ENCODE data around the gene SUGT1.
"Not testable (repeated sequence)": the region's sequence is repeated elsewhere in the genome, so short reads cannot be mapped to it uniquely, and the experiment has no call there.

The SUGT1 gene

DNA sequence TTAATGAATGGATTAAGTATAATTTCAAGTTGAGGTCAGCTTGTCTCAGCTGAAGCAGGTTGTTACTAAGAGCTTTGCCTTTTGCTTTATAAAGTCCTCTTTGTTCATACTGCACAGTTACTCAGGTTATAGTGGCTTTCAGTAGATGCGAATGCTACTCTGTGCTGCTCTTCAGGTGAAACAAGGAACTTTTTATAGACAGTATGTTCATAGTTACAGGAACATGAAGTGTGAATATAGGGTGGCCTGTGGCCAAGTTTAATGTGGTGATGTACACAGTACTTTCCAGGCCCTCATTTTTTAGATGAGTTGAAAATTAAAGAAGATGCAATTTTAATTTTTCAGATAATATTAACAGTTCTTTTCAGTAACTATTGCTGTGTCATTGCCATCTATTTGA is 20.8 kb downstream of the SUGT1 start:
- Histone ChIP-seq H3K4me3 (ENCODE audit: low read depth in 1 of 2, low read length in 2 of 2) (no peak overlapping the region), H3K36me3 (ENCODE audit: insufficient read depth, low read length) (no peaks in the 10 kb centered on the region)

DNA sequence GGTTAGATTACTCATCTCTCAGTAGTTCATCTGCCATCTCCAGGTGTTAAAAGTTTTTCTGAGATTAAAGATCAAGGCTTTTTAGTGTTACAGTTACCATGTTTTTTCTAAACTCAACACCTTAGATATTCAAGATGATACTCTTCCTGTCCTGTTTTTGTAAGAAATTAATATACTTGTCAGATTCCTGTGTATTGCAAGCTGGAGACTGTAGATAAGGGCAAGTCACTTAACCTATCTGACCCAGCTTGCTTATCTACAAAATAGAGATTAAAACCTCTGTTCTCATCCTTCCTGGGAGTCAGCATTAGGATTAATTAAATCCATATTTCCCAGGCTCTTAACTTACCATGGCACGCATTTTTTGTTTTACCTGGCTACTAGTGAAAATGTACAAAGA is 25.2 kb downstream of the SUGT1 start:
- no peak overlapping the region for H3K4me3 ChIP-seq (ENCODE audit: low read depth in 1 of 2, low read length in 2 of 2)
- H3K9me3 ChIP-seq (ENCODE audit: low read length), result no peaks in the 10 kb centered on the region
- H3K27ac ChIP-seq (ENCODE audit: low read depth, low read length), result no peak overlapping the region
- no peak overlapping the region for H3K9ac ChIP-seq (ENCODE audit: low read length)
- no peaks in the 10 kb centered on the region for H3K4me1 ChIP-seq (ENCODE audit: insufficient read depth, low read length)
- H3K36me3 ChIP-seq (ENCODE audit: insufficient read depth, low read length), result peaks cover 21% of the 10 kb centered on the region
- no peaks in the 10 kb centered on the region for H3K27me3 ChIP-seq (ENCODE audit: control insufficient read depth in 1 of 2, insufficient read depth in 2 of 2, low read length in 2 of 2)

More for the DNA sequence above, 20.8 kb downstream of the SUGT1 start:
- H3K4me1 ChIP-seq (ENCODE audit: insufficient read depth, low read length), result no peaks in the 10 kb centered on the region
- H3K9me3 ChIP-seq (ENCODE audit: low read length), result no peaks in the 10 kb centered on the region
- no peak overlapping the region for H3K9ac ChIP-seq (ENCODE audit: low read length)
- no peaks in the 10 kb centered on the region for H3K27me3 ChIP-seq (ENCODE audit: control insufficient read depth in 1 of 2, insufficient read depth in 2 of 2, low read length in 2 of 2)
- H3K27ac ChIP-seq (ENCODE audit: low read depth, low read length), result no peak overlapping the region

DNA sequence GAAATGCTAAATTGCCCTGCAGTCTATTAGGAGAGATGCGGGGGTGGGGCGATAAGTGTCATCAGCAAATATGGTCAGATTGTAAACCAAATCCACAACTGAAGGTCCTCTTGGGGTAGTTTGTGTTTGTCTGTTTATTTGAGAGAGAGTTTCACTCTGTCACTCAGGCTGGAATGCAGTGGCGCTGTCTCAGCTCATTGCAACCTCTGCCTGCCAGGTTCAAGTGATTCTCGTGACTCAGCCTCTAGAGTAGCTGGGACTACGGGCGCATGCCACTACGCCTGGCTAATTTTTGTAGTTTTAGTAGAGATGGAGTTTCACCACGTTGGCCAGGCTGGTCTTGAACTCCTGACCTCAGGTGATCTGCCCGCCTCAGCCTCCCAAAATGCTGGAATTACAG is 33.2 kb downstream of the SUGT1 start:
- peaks cover 48% of the 10 kb centered on the region for H3K36me3 ChIP-seq (ENCODE audit: insufficient read depth, low read length)
- H3K9ac ChIP-seq (ENCODE audit: low read length); H3K4me3 ChIP-seq (ENCODE audit: low read depth in 1 of 2, low read length in 2 of 2); H3K27me3 ChIP-seq (ENCODE audit: control insufficient read depth in 1 of 2, insufficient read depth in 2 of 2, low read length in 2 of 2); H3K9me3 ChIP-seq (ENCODE audit: low read length); H3K27ac ChIP-seq (ENCODE audit: low read depth, low read length); H3K4me1 ChIP-seq (ENCODE audit: insufficient read depth, low read length): not testable (repeated sequence)

GRCh38 chr13:52686376-52686775 is 33.7 kb downstream of the SUGT1 start:
- H3K27me3 ChIP-seq (ENCODE audit: control insufficient read depth in 1 of 2, insufficient read depth in 2 of 2, low read length in 2 of 2), result no peaks in the 10 kb centered on the region
- no peaks in the 10 kb centered on the region for H3K4me1 ChIP-seq (ENCODE audit: insufficient read depth, low read length)
- H3K36me3 ChIP-seq (ENCODE audit: insufficient read depth, low read length), result peaks cover 46% of the 10 kb centered on the region
- H3K9ac ChIP-seq (ENCODE audit: low read length), result no peak overlapping the region
- no peak overlapping the region for H3K4me3 ChIP-seq (ENCODE audit: low read depth in 1 of 2, low read length in 2 of 2)
- H3K9me3 ChIP-seq (ENCODE audit: low read length), result no peaks in the 10 kb centered on the region
- no peak overlapping the region for H3K27ac ChIP-seq (ENCODE audit: low read depth, low read length)

- Histone ChIP-seq H3K9ac (ENCODE audit: low read length) (no peak overlapping the region), H3K36me3 (ENCODE audit: insufficient read depth, low read length) (peaks cover 8% of the 10 kb centered on the region), H3K27ac (ENCODE audit: low read depth, low read length) (no peak overlapping the region), H3K9me3 (ENCODE audit: low read length) (no peaks in the 10 kb centered on the region), H3K4me3 (ENCODE audit: low read depth in 1 of 2, low read length in 2 of 2) (no peak overlapping the region), H3K27me3 (ENCODE audit: control insufficient read depth in 1 of 2, insufficient read depth in 2 of 2, low read length in 2 of 2) (no peaks in the 10 kb centered on the region), H3K4me1 (ENCODE audit: insufficient read depth, low read length) (no peaks in the 10 kb centered on the region)
Observed at GRCh38 chr13:52695856-52696255, 43.2 kb downstream of the SUGT1 start.

DNA sequence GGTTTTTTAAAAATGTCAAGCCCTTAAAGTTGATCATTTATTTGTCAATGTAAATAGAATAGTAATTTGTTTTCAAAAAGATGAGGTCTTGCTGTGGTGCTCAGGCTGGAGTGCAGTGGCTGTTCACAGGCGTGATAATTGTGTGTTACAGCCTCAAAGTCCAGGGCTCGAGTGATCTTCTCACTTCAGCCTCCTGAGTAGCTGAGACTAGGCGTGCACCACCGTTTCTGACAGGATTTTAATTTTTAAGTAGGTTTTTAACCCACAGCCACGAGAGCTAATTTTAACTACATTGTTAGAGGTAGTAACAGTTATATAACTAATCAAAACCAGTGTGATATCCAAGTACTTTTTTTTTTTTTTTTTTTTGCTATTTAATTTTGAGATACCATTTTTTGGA is 43.9 kb downstream of the SUGT1 start:
- Histone ChIP-seq H3K4me3 (ENCODE audit: low read depth in 1 of 2, low read length in 2 of 2) (no peak overlapping the region), H3K36me3 (ENCODE audit: insufficient read depth, low read length) (peaks cover 5% of the 10 kb centered on the region), H3K27me3 (ENCODE audit: control insufficient read depth in 1 of 2, insufficient read depth in 2 of 2, low read length in 2 of 2) (no peaks in the 10 kb centered on the region), H3K4me1 (ENCODE audit: insufficient read depth, low read length) (no peaks in the 10 kb centered on the region), H3K27ac (ENCODE audit: low read depth, low read length) (no peak overlapping the region), H3K9me3 (ENCODE audit: low read length) (no peaks in the 10 kb centered on the region), H3K9ac (ENCODE audit: low read length) (no peak overlapping the region)

- Histone ChIP-seq H3K9ac (ENCODE audit: low read length) (no peak overlapping the region), H3K36me3 (ENCODE audit: insufficient read depth, low read length) (no peaks in the 10 kb centered on the region), H3K27me3 (ENCODE audit: control insufficient read depth in 1 of 2, insufficient read depth in 2 of 2, low read length in 2 of 2) (no peaks in the 10 kb centered on the region), H3K4me1 (ENCODE audit: insufficient read depth, low read length) (no peaks in the 10 kb centered on the region), H3K4me3 (ENCODE audit: low read depth in 1 of 2, low read length in 2 of 2) (no peak overlapping the region), H3K9me3 (ENCODE audit: low read length) (no peaks in the 10 kb centered on the region), H3K27ac (ENCODE audit: low read depth, low read length) (no peak overlapping the region)
Observed at GRCh38 chr13:52701728-52702465, 49.3 kb downstream of the SUGT1 start.

- Histone ChIP-seq H3K4me1 (ENCODE audit: insufficient read depth, low read length) (no peaks in the 10 kb centered on the region), H3K27me3 (ENCODE audit: control insufficient read depth in 1 of 2, insufficient read depth in 2 of 2, low read length in 2 of 2) (no peaks in the 10 kb centered on the region), H3K36me3 (ENCODE audit: insufficient read depth, low read length) (no peaks in the 10 kb centered on the region), H3K9ac (ENCODE audit: low read length) (no peak overlapping the region), H3K27ac (ENCODE audit: low read depth, low read length) (no peak overlapping the region), H3K9me3 (ENCODE audit: low read length) (no peaks in the 10 kb centered on the region), H3K4me3 (ENCODE audit: low read depth in 1 of 2, low read length in 2 of 2) (no peak overlapping the region)
Observed at GRCh38 chr13:52703482-52703881, 50.8 kb downstream of the SUGT1 start.

DNA sequence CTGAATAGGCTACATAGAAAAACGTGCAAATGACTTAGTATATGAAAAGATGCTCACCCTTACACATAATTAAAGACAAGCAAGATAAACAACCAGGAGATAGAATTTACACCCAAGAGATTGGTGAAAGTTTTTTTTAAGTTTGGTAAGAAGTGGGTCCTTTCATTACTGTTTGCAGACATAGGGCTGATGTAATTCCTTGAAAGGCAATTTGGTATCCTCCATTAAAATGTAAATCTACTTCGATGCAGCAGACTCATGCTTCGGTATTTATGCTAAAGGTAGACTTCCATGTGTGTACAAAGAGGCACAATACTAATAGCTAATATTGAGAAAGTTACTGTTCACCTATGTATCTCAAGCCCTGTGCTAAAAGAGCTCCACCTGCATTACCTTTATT is 53.4 kb downstream of the SUGT1 start:
- Histone ChIP-seq H3K36me3 (ENCODE audit: insufficient read depth, low read length) (no peaks in the 10 kb centered on the region), H3K9me3 (ENCODE audit: low read length) (no peaks in the 10 kb centered on the region), H3K4me3 (ENCODE audit: low read depth in 1 of 2, low read length in 2 of 2) (no peak overlapping the region), H3K27me3 (ENCODE audit: control insufficient read depth in 1 of 2, insufficient read depth in 2 of 2, low read length in 2 of 2) (no peaks in the 10 kb centered on the region), H3K9ac (ENCODE audit: low read length) (no peak overlapping the region), H3K27ac (ENCODE audit: low read depth, low read length) (no peak overlapping the region), H3K4me1 (ENCODE audit: insufficient read depth, low read length) (no peaks in the 10 kb centered on the region)

GRCh38 chr13:52707375-52707774 is 54.7 kb downstream of the SUGT1 start:
- Histone ChIP-seq H3K4me3 (ENCODE audit: low read depth in 1 of 2, low read length in 2 of 2) (no peak overlapping the region), H3K27me3 (ENCODE audit: control insufficient read depth in 1 of 2, insufficient read depth in 2 of 2, low read length in 2 of 2) (no peaks in the 10 kb centered on the region), H3K9me3 (ENCODE audit: low read length) (no peaks in the 10 kb centered on the region), H3K9ac (ENCODE audit: low read length) (no peak overlapping the region), H3K27ac (ENCODE audit: low read depth, low read length) (no peak overlapping the region), H3K4me1 (ENCODE audit: insufficient read depth, low read length) (no peaks in the 10 kb centered on the region), H3K36me3 (ENCODE audit: insufficient read depth, low read length) (no peaks in the 10 kb centered on the region)

- H3K9ac ChIP-seq (ENCODE audit: low read length); H3K4me1 ChIP-seq (ENCODE audit: insufficient read depth, low read length); H3K27me3 ChIP-seq (ENCODE audit: control insufficient read depth in 1 of 2, insufficient read depth in 2 of 2, low read length in 2 of 2); H3K36me3 ChIP-seq (ENCODE audit: insufficient read depth, low read length); H3K27ac ChIP-seq (ENCODE audit: low read depth, low read length); H3K9me3 ChIP-seq (ENCODE audit: low read length); H3K4me3 ChIP-seq (ENCODE audit: low read depth in 1 of 2, low read length in 2 of 2): not testable (repeated sequence)
Observed at GRCh38 chr13:52708266-52708665, 55.6 kb downstream of the SUGT1 start.

DNA sequence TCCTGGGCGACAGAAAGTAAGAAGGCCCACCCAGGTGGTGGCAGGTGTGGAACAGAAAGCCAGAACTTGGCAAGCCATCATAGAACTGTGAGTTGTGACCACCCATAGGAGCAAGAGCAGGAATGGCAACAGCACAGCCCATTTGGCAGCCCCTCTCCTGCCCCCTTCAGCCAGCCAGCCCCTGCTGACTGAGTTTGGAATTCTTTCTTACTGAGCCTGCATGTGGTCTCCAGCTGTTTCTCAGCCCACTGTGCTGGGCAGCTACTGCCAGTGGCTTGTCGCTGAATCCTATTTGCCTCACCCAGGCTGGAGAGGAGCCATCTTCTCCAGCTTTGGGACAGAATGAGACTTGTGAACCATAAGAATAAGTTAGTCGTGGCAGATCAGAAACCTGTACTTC is 58.6 kb downstream of the SUGT1 start:
- Histone ChIP-seq H3K9ac (ENCODE audit: low read length) (no peak overlapping the region), H3K36me3 (ENCODE audit: insufficient read depth, low read length) (no peaks in the 10 kb centered on the region), H3K27ac (ENCODE audit: low read depth, low read length) (no peak overlapping the region), H3K4me1 (ENCODE audit: insufficient read depth, low read length) (no peaks in the 10 kb centered on the region), H3K4me3 (ENCODE audit: low read depth in 1 of 2, low read length in 2 of 2) (no peak overlapping the region), H3K9me3 (ENCODE audit: low read length) (no peaks in the 10 kb centered on the region), H3K27me3 (ENCODE audit: control insufficient read depth in 1 of 2, insufficient read depth in 2 of 2, low read length in 2 of 2) (no peaks in the 10 kb centered on the region)
